GM10266 (cell line): ENCODE results near the gene OOSP2.

ENCODE experiments used
- DNase-seq: peaks from one replicate; pipeline ENCODE4 v3.0.0; 2012; ENCODE audit errors: extremely low spot score
- TF ChIP-seq, protein P1 (sequence below): IDR thresholded peaks from 2 replicates; pipeline ENCODE4 v1.5.1; 2012; ENCODE audit warnings: mild to moderate bottlenecking, low read depth; ENCODE audit not compliant: control insufficient read depth, insufficient read depth; ENCODE audit errors: missing control alignments

The OOSP2 gene, protein sequence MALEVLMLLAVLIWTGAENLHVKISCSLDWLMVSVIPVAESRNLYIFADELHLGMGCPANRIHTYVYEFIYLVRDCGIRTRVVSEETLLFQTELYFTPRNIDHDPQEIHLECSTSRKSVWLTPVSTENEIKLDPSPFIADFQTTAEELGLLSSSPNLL

DNA sequence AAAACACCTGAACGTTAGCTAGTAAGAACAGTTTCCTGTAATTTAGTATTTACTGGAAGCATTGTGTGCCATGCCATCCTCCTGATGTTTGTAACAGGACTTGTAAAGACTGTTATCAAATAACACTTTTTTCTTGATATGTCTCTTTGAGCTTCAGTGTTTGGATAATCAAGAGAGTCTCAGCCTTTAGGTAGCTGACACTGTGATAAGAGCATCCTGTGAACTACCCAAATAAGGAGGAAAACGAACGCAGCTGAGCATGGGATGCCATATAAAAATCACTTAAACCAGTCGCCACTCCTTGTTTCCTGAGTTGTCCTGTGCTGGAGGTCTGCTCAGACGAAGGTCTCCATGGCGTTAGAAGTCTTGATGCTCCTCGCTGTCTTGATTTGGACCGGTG lies at the start of gene OOSP2:
Gene OOSP2, plus strand, starts transcription at position 301 of the 400 bp plus-strand sequence. Its CDS starts 51 bp downstream, at position 352.
- DNase-seq, result no peak
- TF ChIP-seq, protein P1, sequence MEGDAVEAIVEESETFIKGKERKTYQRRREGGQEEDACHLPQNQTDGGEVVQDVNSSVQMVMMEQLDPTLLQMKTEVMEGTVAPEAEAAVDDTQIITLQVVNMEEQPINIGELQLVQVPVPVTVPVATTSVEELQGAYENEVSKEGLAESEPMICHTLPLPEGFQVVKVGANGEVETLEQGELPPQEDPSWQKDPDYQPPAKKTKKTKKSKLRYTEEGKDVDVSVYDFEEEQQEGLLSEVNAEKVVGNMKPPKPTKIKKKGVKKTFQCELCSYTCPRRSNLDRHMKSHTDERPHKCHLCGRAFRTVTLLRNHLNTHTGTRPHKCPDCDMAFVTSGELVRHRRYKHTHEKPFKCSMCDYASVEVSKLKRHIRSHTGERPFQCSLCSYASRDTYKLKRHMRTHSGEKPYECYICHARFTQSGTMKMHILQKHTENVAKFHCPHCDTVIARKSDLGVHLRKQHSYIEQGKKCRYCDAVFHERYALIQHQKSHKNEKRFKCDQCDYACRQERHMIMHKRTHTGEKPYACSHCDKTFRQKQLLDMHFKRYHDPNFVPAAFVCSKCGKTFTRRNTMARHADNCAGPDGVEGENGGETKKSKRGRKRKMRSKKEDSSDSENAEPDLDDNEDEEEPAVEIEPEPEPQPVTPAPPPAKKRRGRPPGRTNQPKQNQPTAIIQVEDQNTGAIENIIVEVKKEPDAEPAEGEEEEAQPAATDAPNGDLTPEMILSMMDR, result no peak

DNA sequence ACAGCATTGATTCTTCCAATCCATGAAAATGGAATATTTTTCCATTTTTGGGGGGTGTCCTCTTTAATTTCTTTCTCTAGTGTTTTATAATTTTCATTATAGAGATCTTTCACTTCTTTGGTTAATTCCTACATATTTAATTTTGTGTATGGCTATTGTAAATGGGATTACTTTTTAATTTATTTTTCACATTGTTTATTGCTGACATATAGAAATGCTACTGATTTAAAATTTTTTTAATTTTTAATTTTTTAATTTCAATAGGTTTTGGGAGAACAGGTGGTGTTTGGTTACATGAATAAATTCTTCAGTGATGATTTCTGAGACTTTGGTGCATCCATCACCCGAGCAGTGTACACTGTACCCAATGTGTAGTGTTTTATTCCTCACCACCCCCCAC lies 49.8 kb upstream of the OOSP2 start:
- no peak for DNase-seq
- TF ChIP-seq, protein P1, result no peak

DNA sequence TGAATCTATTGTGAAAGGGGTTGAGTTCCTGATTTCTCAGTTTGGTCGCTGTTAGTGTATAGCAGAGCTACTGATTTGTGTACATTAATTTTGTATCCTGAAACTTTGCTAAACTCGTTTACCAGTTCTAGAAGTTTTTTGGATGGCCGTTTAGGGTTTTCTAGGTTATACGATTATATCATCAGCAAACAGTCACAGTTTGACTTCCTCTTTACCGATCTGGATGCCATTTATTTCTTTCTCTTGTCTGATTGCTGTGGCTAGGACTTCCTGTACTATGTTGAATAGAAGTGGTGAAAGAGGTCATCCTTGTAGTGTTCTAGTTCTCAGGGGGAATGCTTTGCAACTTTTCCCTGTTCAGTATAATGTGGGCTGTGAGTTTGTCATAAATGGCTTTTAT lies 47.8 kb upstream of the OOSP2 start:
- no peak for DNase-seq
- TF ChIP-seq, protein P1, result no peak

DNA sequence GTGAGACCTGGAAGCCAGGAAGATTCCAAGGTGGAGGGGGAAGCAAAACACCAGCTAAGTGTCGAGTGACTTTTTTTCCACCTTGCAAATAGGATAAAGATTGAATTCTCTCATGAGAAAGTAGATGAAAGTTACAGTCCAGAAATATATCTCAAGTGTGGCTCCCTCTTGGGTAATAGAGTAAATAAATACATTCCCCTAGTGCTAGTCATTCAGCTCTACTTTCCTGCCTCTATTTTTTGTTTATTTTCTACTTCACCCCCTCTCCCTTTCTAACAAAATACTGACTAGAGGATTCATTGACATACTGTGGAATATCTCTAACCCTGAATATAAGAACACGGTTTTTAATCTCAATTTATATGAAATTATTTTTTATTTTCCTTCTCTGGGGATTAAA lies 42.4 kb upstream of the OOSP2 start:
- TF ChIP-seq, protein P1, result no peak
- DNase-seq, result no peak

DNA sequence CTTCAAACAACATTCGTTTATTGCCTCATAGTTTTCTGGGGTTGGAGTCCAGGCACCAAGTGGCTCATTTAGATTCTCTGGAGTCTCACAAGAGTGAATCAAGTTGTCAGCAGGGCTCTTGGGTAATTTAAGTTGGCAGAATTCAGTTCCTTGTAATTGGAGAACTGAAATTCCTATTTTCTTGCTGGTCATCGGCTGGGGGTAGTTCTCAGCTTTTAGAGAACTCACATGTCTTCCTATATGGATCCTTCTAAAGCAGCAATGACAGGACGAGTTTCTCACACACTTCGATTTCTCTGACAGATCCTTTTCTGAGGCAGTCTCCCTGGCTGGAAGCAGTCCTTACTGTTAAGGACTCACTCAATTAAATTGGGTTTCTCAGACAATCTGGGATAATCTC lies 40.5 kb upstream of the OOSP2 start:
- TF ChIP-seq, protein P1, result no peak
- DNase-seq, result no peak

DNA sequence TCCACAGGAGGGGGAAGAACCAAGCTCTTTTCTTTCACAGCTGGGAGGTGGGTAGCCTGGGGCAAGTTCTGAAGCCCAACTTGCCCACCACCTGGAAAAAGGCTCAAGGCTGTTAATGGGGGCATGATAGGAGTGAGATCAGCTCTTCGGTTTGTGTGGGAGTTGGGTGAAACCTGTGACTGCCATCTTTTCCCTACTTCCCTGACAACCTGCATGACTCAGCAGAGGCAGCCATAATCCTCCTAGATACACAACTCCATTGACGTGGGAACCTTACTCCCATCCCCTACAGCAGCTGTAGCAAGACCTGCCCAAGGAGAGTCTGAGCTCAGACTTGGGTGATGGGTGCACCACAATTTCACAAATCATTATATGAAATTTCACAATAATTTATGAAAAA lies 36.5 kb upstream of the OOSP2 start:
- no peak for DNase-seq
- TF ChIP-seq, protein P1, result no peak

DNA sequence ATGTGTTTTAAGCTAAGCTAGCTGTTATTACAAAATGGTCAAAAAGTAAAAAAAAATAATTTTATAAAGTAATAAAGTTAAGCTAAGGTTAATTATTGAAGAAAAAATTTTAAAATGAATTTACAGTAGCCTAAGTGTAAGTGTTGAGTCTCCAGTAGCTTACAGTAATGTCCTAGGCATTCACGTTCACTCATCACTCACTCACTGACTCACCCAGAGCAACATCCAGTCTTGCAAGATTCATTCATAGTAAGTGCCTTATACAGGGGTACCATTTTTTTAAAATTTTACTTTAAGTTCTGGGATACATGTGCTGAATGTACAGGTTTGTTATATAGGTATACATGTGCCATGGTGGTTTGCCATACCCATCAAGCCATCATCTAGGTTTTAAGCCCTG lies 34.8 kb upstream of the OOSP2 start:
- DNase-seq, result no peak
- TF ChIP-seq, protein P1, result no peak
